Left renal pelvis (tissue), 4 donors: Measurements from ENCODE around the gene DERL3. TPM values are rescaled to one million over a fixed set of nuclear protein-coding genes. Genes with fewer than 3 reads are reported as not detected.

Experiments used
- DNase-seq, 4 donors: peaks; one replicate each; pipeline ENCODE4 v3.0.0-alpha.2; 2013; ENCODE audit warnings: low read depth in 4 of 4, low spot score in 3 of 4
- polyA plus RNA-seq, 4 donors: library from polyadenylated mRNA; unstranded; fragments of 120-200 nt; gene quantifications; one replicate each; pipeline ENCODE4 v1.2.1, GENCODE V29; 2013; ENCODE audit not compliant: insufficient read length in 4 of 4

DERL3 gene
- polyA plus RNA-seq, 4 donors, result 3.0 to 5.2 (median 4.7) TPM

GRCh38 chr22:23786261-23786710, 52.5 kb downstream of the DERL3 start:
- DNase-seq, result no peak

Other genes with a start within 250 kb of the DERL3 start
- gene DRICH1, start 206.7 kb downstream of the DERL3 start, polyA plus RNA-seq, result 1 to 10 TPM in 3 of 4 donors, under 1 TPM in 1; 0.75 to 3.7 (median 2.0) TPM
- gene RGL4, start 148.0 kb downstream of the DERL3 start, polyA plus RNA-seq, result 1 to 10 TPM; 1.8 to 4.7 (median 2.6) TPM
- 1 to 10 TPM; 5.6 to 8.1 (median 7.3) TPM for gene ZNF70, start 87.9 kb downstream of the DERL3 start, polyA plus RNA-seq
- under 1 TPM; 0.56 to 0.89 (median 0.73) TPM for gene VPREB3, start 84.6 kb downstream of the DERL3 start, polyA plus RNA-seq
- 1 to 10 TPM; 1.9 to 3.1 (median 2.7) TPM for gene C22orf15, start 76.0 kb downstream of the DERL3 start, polyA plus RNA-seq
- gene CHCHD10, start 71.0 kb downstream of the DERL3 start, polyA plus RNA-seq, result 100 to 1,000 TPM in 1 of 4 donors, 10 to 100 TPM in 3; 15.5 to 114 (median 69.2) TPM
- gene MMP11, start 66.2 kb downstream of the DERL3 start, polyA plus RNA-seq, result 10 to 100 TPM; 15.2 to 80.6 (median 16.8) TPM
- 100 to 1,000 TPM; 162 to 205 (median 186) TPM for gene SMARCB1, start 52.0 kb downstream of the DERL3 start, polyA plus RNA-seq
- 10 to 100 TPM; 13.8 to 51.6 (median 28.8) TPM for gene SLC2A11, start 18.9 kb upstream of the DERL3 start, polyA plus RNA-seq
- gene MIF, start 55.4 kb upstream of the DERL3 start, polyA plus RNA-seq, result 100 to 1,000 TPM; 137 to 326 (median 165) TPM
- 10 to 100 TPM in 2 of 4 donors, 1 to 10 TPM in 2; 4.7 to 27.6 (median 10.8) TPM for gene GSTT2B, start 122.2 kb upstream of the DERL3 start, polyA plus RNA-seq
- 1 to 10 TPM; 3.9 to 8.7 (median 6.9) TPM for gene DDTL, start 127.9 kb upstream of the DERL3 start, polyA plus RNA-seq
- 10 to 100 TPM; 34.8 to 80.2 (median 66.9) TPM for gene DDT, start 135.4 kb upstream of the DERL3 start, polyA plus RNA-seq
- 1 to 10 TPM in 2 of 4 donors, under 1 TPM in 1, not detected in 1; 0.39 to 3.2 (median 1.2) TPM for gene GSTT2, start 141.1 kb upstream of the DERL3 start, polyA plus RNA-seq
- gene GSTT4, start 166.4 kb upstream of the DERL3 start, polyA plus RNA-seq, result not detected
- gene CABIN1, start 172.3 kb upstream of the DERL3 start, polyA plus RNA-seq, result 10 to 100 TPM; 43.5 to 63.8 (median 52.0) TPM